Tongue (tissue), 2 donors: ENCODE results near the gene KRTAP9-7. TPM values are rescaled to one million over a fixed set of nuclear protein-coding genes. Genes with fewer than 3 reads are reported as not detected.
A peak's percentile ranks its signal among the peaks of the same experiment; 100 is the strongest.

ENCODE experiments used
- DNase-seq: peaks from one replicate; pipeline ENCODE4 v3.0.0-alpha.2; 2015
- total RNA-seq: library from RNA; depleted of rRNA; stranded (reverse); fragments of >200 nt; gene quantifications from one replicate; pipeline ENCODE4 v1.2.3, GENCODE V29; 2014

KRTAP9-7 gene
- total RNA-seq, 1 donor from 2014 or later: not detected

DNA sequence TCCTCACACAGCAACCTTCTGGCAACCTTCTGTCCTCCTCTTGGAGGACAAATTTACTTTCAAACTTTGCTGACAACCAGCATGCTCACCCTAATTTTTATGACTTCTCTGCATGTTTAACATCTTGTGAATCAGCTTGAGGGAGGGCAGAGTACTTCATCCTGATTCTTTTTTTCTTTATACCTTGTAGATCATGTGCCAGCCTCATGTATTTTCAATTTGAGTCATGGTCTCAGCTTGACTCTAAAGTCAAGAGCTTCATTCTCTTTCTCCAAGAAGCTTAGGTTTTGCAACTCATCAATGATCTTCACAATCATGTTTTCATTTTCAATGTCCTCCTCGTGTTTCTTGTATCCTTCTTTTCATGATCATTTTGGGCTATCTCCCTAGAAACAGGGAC, 3.6 kb upstream of the KRTAP9-7 start:
- DNase-seq: no peak

DNA sequence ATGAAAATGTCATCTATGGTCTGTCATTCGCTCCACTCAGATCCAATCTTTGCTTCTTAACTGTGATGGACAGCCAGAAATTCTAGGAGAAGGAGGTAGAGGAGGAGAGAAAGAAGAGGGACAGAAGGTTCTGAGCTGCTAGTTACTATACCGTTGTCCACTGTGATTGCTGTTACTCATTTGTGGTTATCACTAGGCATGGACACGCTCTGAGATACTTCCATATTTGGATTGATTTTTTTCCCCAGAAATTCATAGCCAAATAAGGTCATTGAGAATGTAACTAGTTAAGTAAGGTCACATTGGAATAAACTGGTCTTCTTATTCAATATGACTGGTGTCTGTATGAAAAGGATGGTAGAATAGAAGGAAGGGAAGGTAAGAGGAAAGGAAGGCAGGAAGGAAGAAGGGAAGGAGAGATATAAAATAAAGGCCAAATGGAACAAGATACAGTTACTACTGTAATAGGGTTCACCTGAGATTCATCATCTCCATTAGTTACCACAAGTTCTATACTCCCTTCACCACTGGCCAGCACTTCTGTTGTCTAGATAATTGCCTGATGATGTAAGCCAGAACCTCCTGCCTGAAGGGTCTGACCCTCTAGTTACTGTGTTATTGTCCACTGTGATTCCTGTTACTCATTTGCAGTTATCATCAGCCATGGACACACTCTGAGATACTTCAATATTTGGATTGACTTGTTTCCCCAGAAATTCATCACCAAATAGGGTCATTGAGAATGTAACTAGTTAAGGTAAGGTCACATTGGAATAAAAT, 2.9 kb downstream of the KRTAP9-7 start:
- no peak for DNase-seq

DNA sequence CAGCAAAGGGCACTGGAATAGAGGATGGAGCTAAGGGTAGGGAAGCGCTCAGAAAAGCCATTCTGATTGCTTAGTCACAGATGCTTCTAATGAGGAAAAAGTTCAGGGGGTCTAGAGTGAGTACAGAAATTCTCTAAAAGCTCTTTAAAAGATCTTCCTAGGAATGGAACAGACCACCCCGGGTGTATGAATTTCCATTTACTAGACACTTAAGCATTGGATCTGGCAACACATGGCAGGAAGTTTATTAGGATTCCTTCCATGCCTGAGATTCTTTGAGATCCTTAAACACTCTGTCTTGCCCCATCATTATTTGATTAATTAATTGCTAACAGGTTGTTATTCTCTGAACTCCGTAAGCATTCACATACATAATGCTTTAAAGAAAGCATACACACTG, 8.5 kb downstream of the KRTAP9-7 start:
- no peak for DNase-seq

DNA sequence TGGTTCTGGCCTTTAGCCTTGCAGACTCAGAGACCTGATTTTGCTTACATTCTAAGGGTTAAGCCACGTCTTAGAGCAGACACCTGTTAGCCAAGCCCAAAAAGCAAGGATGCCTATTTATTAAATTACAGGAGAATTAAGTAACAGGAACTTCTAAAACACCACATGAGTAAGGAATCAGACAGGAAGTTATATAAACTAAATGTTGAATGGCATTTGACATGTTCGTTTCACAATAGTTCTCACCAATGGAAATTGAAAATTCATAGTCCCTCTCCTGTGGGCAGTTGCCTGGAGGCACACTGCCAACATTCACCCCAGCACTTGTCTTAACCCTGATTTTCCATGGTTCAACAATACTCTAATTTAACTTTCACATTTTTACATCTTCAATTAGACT, 9.0 kb downstream of the KRTAP9-7 start:
- peak; percentile 0 for DNase-seq

DNA sequence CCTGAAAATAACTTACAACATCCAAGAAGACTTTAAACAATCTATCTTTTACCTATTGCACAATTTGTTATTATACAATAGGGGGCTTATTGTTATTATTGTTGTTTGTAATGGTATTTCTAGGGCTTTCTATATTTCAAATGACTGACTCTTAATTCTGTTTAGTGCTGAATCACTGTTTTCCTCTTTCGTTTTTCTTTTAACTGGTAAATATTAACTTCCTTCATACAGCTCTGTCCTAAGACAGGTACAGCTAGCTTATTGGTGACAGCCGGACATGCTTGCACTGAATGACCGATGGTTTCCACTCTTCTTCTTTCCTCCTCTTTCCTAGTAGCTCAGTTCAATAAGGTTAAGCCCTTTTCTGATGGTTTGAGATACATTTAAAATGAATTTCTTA, 11.6 kb downstream of the KRTAP9-7 start:
- DNase-seq: no peak

DNA sequence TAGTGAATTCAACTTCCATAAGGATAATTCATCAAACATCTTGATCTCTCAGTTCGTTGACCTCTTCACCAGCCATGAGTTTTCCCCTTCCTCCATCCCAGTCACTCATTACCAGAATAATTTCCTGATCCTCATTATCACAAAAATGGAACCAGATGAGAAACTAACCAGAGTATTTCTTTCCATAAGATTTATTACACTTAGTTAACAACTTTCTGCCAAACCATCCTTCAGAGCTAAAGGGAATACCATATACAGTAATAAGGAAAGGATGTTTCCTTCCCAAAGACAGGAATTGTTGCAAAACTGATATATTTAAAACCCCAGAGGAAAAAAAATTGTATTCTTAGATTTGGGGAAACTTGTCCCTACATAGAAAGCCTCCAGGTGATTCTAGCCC, 18.5 kb downstream of the KRTAP9-7 start:
- no peak for DNase-seq

DNA sequence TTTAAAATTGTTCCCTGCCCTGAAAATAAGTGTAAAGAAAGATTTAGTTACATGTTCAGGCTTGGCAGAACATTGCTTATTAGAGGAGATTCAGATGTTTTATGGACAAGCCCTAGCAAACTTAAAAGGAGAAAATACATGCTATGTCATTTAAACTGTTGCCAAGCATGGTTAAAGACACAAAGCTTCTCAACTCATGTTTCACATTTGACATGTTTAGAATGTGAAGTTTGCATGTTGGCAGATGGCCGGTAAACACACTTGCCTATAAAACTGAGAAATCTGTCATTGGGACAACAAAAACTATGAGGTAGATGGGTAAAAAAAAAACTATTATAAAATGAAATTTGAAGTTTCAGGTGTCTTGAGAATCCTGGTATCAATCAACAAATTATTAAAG, 21.3 kb downstream of the KRTAP9-7 start:
- DNase-seq: peak; percentile 58

DNA sequence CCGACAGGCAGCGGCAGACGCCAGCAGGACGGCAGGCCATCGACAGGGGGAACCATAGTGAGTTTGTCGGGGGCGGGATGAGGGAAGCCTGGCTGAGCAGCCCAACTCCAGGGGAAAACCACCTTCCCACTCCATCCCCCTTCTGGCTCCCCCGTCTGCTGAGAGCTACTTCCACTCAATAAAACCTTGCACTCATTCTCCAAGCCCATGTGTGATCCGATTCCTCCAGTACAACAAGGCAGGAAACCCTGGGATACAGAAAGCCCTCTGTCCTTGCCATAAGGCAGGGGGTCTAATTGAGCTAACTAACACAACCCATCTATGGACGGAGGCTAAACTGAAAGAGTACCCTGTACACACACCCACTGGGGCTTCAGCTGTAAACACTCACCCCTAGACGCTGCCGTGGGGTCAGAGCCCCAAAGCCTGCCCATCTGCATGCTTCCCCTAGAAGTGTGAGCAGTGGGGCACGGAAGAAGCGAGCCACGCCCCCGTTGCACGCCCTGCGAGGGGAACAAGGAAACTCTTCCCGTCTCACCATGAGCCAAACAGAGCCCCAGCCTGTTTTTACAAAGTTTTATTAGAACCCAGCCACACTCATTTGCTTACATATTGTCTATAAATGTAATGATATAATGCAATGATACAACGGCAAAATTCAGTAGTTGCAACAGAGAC, 23.1 kb downstream of the KRTAP9-7 start:
- no peak for DNase-seq

DNA sequence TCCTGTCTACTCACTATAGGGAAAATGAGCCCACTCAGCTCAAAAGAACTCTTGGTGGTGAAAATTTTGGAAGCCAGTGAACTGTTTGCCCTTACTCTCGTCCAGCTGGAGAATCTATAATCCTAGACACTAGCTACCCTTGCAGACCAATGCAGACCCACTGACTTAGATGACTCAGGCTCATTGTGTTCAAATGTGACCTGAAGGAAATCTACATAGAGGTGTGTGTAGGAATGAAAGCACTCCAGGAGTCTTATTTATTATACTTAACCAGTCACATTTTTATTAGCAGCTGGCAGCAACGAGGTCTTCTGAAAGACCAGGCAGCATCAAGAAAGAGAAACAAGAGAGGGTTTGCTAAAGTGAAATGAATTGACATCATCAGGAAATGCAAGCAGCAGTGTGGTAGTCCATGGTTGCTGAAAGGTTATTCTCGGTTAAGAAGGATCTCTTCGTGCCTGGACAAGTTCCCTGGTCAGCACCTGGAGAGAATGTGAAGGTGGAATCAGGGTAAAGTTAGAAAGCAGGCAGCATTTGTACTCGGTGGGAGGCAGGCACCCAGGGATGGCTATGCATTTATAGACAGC, 25.8 kb downstream of the KRTAP9-7 start:
- DNase-seq: no peak

DNA sequence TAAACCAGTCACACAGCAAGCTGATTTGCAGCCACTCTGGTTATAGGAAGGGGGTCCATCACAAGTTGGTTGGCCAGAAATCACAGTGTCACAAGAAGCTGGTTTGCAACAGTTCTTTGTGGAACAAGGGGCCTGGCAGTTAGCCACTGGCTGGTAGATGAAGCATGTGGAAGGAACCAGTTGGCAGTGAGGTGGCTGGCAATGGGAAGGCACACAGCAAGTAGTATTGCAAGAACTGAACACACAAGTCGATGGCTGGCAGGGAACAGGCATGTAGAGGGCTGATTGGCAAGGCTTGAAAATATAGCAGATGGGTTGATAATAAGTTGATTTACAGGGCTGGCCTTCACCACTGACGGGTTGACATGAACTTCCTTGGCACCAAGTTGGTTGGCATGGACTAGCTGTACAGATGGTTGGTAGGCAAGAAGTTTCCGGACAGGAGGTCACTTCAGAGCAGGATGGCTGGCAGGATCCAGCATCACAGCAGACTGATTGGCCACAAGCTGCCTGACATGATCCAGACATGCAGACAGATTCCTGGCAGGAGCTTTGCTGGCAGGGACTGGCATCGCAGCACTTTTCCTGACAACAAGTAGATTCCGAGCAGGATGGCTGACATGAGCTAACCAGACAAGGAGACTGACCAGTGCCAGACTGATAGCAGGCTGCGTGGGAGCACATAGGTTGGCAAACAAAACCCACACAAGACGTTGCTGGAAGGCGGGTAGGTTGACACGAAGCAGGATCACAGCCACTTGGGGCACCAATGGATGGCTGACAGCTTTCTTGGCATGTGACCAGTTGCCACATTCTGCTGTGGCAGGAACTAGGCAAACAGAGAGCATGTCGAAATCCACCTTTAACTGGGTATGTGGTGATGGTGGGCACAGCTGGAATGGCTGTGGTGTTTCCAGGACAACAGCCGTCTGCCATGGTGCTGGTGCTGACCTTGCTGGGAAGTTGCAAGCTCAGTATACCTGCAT, 26.7 kb downstream of the KRTAP9-7 start, which contains the start of gene KRTAP29-1:
Gene KRTAP29-1 (minus strand): TSS at position 936 of the 986 bp plus-strand sequence. CDS start 0 bp downstream, at position 936.
- DNase-seq: no peak

DNA sequence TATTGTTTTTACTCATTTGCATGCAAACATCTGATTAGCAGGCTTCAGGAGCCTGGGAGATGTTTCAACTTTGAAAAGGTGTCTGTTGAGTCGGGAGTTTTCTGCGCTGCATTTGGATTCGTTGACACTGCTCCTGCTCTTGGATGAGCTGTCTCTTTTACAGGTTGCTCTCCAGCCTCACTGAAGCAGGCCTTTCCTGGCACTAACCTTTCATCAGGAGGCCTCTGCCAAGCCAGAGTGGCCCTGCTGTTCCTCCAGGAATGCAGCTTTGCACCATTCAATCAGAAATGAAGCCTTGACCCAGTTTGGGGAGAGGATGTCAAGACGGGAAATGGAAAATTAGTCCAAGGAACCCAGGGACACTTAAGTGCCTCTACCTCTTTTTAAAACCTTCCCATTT, 27.5 kb downstream of the KRTAP9-7 start:
- DNase-seq: no peak

DNA sequence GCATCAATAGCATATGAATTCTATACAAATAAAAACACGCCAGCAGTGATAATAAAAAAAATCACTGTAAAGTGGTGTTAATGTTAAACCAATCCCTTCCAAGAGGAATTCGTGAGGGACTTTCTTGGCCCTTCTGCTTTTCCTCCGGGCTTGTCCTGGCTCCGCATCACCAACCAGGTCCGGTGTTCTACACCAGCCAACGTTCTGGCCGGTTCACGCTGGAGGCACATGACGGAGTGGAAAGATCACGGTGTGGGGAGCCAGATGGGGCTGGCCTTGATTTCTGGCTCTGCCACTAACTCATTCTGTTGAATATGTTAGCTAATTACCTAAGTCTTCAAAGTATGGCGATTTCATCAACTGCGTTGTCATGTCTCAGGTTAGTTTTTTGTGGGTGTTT, 28.6 kb downstream of the KRTAP9-7 start:
- DNase-seq: no peak

DNA sequence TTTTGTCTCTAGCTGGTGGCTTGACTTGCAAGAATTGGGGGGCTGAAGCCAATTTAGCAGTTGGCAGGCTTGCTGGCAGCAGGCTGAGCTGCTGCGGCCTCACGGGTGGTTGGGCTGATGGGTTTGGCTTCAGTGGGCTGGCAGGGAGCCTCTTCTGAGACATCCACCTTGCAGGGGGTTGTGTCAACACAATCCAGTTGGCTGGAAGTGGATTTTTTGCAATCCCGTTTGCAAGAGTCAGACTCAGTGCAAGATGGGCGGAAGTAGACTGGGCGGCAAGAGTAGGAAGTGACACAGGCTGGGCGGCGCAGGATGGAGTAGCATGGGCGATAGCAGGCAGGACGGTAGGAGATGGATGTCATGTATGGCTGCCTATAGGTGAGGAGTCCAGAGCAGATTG, 32.1 kb downstream of the KRTAP9-7 start:
- DNase-seq: no peak

DNA sequence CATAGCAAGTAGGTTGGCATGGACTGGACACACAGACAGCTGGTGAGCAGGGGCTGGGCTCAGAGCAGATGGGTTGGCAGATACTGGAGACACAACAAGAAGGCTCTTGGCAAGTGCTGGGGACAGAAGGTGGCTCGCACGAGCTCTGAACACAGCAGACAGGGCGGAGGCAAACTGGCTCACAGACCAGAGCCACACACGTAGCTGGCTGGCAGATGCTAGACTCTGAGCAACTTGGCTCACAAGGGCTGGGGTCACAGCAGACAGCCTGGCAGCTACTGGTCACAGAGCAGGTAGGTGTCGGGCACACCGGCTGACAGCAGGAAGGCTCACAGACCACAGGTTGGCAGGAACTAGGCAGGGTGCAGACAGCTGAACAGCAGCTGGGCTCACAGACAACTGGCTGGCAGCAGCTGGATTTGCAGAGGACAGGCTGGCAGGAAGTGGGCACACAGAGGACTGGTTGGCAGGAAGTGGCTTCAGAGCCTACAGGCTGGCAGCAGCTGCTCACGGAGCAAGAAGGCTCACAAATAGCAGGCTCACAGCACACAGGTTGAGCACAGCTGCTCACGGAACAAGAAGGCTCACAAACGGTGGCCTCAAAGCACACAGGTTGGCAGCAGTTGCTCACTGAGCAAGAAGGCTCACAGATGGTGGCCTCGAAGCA, 32.9 kb downstream of the KRTAP9-7 start:
- DNase-seq: peak; percentile 92

DNA sequence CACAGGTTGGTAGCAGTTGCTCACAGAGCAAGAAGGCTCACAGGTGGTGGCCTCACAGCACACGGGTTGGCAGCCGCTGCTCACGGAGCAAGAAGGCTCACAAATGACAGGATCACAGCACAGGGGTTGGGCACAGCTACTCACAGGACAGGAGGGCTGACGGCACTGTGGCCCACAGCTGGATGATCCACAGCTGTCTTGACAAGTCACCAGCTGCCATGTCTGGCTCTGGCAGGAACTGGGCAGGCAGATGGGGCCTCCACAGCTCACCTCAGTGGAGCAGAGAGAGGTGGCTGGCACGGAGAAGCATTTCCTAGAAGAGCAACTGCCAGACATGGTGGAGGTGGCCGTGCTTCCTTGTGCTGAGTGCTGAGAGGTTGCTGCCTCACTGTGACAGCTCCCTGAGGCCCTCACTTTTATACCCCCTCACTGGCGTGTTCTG, 33.4 kb downstream of the KRTAP9-7 start, which contains the start of gene KRTAP16-1:
Gene KRTAP16-1 (minus strand): TSS at position 392 of the 442 bp plus-strand sequence. CDS start 56 bp downstream, at position 336.
- DNase-seq: no peak

DNA sequence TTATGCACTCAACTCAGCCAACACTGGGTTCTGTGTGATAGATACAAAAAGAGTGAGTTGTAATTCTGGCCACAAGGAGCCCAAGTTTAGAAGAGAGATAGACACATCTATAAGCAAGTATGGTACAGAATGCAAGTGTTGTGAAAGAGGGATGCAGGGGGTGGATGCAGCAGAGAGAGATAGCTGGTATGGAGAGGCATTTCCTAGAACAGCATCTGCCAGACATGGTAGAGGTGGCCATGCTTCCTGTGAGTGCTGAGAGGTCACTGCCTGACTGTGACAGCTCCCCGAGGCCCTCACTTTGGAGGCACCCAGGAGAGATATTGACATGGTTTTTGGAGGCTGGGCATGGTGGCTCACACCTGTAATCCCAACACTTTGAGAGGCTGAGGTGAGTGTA, 35.6 kb downstream of the KRTAP9-7 start:
- DNase-seq: no peak

DNA sequence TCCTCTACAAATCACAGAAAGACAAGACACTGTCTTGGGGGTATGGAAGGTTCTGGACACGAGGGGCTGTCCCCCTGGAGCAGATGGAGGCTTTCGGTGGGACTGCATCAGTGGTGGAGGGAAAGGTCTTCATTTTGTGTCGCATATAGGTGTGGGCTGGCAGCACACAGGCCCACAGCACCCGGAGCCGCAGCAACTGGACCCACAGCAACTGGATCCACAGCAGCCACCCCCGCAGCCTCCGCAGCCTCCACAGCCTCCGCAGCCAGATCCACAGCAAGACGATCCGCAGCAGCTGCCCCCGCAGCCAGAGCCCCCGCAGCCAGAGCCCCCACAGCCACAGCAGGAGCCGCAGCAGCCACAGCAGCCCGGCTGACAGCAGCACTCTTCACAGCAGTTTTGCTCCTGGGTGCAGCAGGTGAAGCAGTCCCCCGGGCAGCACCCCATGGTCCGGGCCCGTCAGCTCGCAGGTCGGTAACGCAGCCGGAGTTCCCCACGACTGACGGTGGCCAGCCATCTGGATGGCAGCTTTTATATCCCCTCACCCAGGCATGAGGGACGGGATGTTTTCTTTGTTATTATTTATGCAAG, 39.8 kb downstream of the KRTAP9-7 start, which contains the start of gene KRTAP17-1:
Gene KRTAP17-1 (minus strand): TSS at position 507 of the 591 bp plus-strand sequence. CDS start 60 bp downstream, at position 447.
- no peak for DNase-seq

DNA sequence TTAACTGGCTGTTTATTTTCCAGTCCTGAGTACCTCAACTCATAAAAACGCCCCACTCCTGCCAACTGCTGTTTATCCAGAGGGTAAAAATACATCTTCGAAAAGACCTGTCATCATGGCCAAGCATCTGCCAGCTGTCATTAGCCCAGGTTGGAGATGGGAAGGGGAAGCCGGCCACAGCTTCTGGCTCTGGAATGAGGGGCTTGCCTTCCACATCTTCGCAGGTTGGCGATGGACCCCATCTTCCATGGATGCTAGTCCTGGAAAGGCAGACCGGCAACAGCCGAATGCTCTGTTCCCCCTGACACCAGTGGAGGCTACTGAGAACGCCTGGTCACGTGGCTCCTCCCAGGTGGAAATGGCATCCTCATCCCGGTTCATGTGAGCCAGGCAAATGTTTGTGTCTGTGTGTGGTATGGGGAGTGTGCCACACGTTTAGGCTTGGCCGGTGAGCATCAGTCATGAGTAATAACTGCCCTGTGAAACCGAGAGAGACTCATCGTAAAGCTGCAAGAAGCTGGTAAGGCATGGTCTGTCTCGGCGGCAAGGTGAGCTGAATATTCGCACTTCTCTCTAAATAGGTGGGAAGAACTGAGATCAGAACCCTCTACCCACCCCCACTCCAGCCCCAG, 40.4 kb downstream of the KRTAP9-7 start:
- no peak for DNase-seq

DNA sequence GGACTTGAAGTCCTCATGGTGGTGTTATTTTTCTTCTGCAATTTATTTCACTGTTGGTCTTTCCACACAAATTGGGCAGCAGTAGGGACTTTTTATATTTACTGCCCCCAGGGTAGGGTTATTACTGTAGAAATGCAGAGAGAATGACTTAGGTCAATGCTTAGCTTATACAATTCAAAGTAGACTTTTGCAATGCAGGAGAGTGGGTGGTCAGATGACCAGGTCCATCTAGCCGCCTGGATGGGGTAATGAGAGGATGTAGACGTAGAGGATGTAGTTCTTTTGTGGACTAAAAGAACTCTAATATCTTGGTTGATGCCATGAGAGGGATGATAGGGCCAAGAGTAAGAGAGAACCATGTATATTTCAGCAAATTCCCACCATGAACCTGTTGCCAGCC, 42.7 kb downstream of the KRTAP9-7 start:
- no peak for DNase-seq
